Vagina (tissue), 2 donors: Measurements from ENCODE around the gene TUBGCP5. TPM values are rescaled to one million over a fixed set of nuclear protein-coding genes. Genes with fewer than 3 reads are reported as not detected.

Experiments
- DNase-seq, 2 donors: peaks; one replicate each; pipeline ENCODE4 v3.0.0-alpha.2; 2017; ENCODE audit errors: extremely low spot score in 2 of 2
- H3K27ac ChIP-seq: fragments of 200-600 bp; sonication (generic); one replicate; pipeline ENCODE4 v1.5.1; 2019
- H3K27me3 ChIP-seq: fragments of 200-600 bp; sonication (generic); one replicate; pipeline ENCODE4 v1.5.1; 2019
- H3K36me3 ChIP-seq, 2 donors: fragments of 200-600 bp; sonication (generic); one replicate each; pipeline ENCODE4 v1.5.1; 2017 to 2019
- H3K4me1 ChIP-seq: fragments of 200-600 bp; sonication (generic); one replicate; pipeline ENCODE4 v1.5.1; 2019
- H3K4me3 ChIP-seq, 2 donors: fragments of 200-600 bp; sonication (generic); 1 replicate in 1 of 2; 2 replicates in 1 of 2; pipeline ENCODE4 v1.5.1; 2016 to 2019
- H3K9me3 ChIP-seq: fragments of 200-600 bp; sonication (generic); one replicate; pipeline ENCODE4 v1.5.1; 2019
- POLR2A ChIP-seq, 2 donors: fragments of 450-650 bp; IDR thresholded peaks; one replicate each; pipeline ENCODE4 v1.6.1; 2017; ENCODE audit warnings: antibody characterized with exemption in 2 of 2, mild to moderate bottlenecking in 2 of 2, moderate library complexity in 2 of 2
- POLR2AphosphoS5 ChIP-seq, 2 donors: sonication (generic); formaldehyde crosslinking; IDR thresholded peaks; one replicate each; pipeline ENCODE4 v1.9.0; 2017; ENCODE audit warnings: antibody characterized with exemption in 2 of 2, mild to moderate bottlenecking in 2 of 2, low read depth in 1 of 2; ENCODE audit not compliant: insufficient read depth in 1 of 2
- intact Hi-C: fragments of 100-400 bp; cut with DNase I; formaldehyde crosslinking; loops from one replicate; pipeline ENCODE4 v1.15.1; 2023
- total RNA-seq: library from RNA; depleted of rRNA; stranded (reverse); fragments of >200 nt; gene quantifications from one replicate; pipeline ENCODE4 v1.2.3, GENCODE V29; 2016
- TF ChIP-seq, protein P1 (sequence below), 3 experiments: fragments of 450-650 bp in 2 of 3; fragments of 200-600 bp in 1 of 3; sonication (generic) in 1 of 3; IDR thresholded peaks; one replicate each; pipeline ENCODE4 v1.5.1; 2017 to 2019; ENCODE audit warnings: antibody characterized with exemption in 3 of 3, mild to moderate bottlenecking in 2 of 3, moderate library complexity in 2 of 3

The TUBGCP5 gene
- total RNA-seq, 1 donor from 2014 or later = 11.3 TPM

DNA sequence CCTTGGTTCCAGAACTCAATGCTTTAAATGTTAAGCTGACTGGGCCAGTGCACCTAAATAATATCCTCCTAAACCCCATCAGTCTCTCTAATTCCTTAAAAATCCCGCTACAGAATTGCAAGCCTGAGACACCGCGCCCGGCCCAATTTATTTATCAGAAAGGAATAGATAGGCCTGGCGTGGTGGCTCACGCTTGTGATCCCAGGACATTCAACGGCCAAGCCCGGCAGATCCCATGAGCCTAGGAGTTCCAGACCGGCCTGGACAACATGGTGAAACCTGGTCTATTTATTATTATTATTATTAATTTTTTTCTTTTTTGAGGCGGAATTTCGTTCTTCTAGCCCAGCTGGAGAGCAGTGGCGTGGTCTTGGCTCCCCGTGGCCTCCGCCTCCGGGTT lies 28.0 kb upstream of the TUBGCP5 start:
- no peaks in the 10 kb centered on the region for H3K36me3 ChIP-seq
- H3K4me1 ChIP-seq = no peaks in the 10 kb centered on the region
- no peak overlapping the region for H3K4me3 ChIP-seq
- TF ChIP-seq POLR2AphosphoS5 (IDR thresholded peaks at IDR 0.05; ENCODE audit: insufficient read depth in 1 of 2, low read depth in 1 of 2) (no peak), POLR2A (IDR thresholded peaks at IDR 0.05) (no peak)
- TF ChIP-seq, protein P1, sequence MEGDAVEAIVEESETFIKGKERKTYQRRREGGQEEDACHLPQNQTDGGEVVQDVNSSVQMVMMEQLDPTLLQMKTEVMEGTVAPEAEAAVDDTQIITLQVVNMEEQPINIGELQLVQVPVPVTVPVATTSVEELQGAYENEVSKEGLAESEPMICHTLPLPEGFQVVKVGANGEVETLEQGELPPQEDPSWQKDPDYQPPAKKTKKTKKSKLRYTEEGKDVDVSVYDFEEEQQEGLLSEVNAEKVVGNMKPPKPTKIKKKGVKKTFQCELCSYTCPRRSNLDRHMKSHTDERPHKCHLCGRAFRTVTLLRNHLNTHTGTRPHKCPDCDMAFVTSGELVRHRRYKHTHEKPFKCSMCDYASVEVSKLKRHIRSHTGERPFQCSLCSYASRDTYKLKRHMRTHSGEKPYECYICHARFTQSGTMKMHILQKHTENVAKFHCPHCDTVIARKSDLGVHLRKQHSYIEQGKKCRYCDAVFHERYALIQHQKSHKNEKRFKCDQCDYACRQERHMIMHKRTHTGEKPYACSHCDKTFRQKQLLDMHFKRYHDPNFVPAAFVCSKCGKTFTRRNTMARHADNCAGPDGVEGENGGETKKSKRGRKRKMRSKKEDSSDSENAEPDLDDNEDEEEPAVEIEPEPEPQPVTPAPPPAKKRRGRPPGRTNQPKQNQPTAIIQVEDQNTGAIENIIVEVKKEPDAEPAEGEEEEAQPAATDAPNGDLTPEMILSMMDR (IDR thresholded peaks at IDR 0.05) = no peak
- H3K27ac ChIP-seq = no peak overlapping the region
- no peak for DNase-seq
- intact Hi-C loops = no loop called here
- H3K27me3 ChIP-seq = no peaks in the 10 kb centered on the region
- no peaks in the 10 kb centered on the region for H3K9me3 ChIP-seq

DNA sequence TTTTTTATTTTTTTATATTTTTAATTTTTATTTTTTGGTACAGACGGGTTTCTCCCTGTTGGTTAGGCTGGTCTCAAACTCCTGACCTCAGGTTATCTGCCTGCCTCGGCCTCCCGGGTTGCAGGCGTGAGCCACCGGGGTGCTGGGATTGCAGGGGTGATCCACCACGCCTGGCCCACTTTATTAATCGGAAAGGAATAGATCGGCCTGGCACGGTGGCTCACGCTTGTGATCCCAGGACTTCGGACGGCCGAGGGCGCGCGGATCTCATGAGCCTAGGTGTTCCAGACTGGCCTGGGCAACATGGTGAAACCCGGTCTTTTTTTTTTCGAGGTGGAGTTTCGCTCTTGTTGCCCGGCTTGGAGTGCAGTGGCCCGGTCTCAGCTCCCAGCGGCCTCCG lies 26.5 kb upstream of the TUBGCP5 start:
- Histone ChIP-seq H3K36me3 (no peaks in the 10 kb centered on the region), H3K27ac (no peak overlapping the region), H3K4me1 (no peaks in the 10 kb centered on the region), H3K4me3 (no peak overlapping the region), H3K27me3 (no peaks in the 10 kb centered on the region), H3K9me3 (no peaks in the 10 kb centered on the region)
- TF ChIP-seq POLR2AphosphoS5 (IDR thresholded peaks at IDR 0.05; ENCODE audit: insufficient read depth in 1 of 2, low read depth in 1 of 2) = no peak
- TF ChIP-seq, protein P1 (IDR thresholded peaks at IDR 0.05) = no peak
- no peak for TF ChIP-seq POLR2A (IDR thresholded peaks at IDR 0.05)
- DNase-seq = no peak
- intact Hi-C loops = no loop called here

DNA sequence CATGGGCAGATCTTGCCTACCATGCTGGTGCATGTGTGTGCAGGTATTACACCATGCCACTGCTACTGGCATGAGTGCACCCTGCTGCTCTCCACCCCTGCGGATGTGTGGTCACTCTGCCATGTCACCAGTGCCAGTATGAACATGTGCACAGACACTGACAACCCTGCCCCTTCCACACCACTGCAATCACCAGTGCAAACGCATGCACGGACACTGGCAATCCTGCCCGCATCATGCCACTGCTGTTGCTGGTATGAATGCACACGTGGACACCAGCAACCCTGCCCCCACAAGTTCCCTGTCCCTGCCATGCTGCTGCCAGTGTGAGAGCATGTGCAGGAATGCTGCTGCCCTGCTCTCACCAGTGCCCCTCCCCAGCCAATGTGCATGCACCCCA lies 24.8 kb upstream of the TUBGCP5 start:
- intact Hi-C loops = no loop called here
- no peak for DNase-seq
- H3K27ac ChIP-seq = no peak overlapping the region
- H3K36me3 ChIP-seq = no peaks in the 10 kb centered on the region
- TF ChIP-seq POLR2A (IDR thresholded peaks at IDR 0.05) (no peak), POLR2AphosphoS5 (IDR thresholded peaks at IDR 0.05; ENCODE audit: insufficient read depth in 1 of 2, low read depth in 1 of 2) (no peak)
- TF ChIP-seq, protein P1 (IDR thresholded peaks at IDR 0.05) = no peak
- H3K9me3 ChIP-seq = no peaks in the 10 kb centered on the region
- H3K4me1 ChIP-seq = no peaks in the 10 kb centered on the region
- no peak overlapping the region for H3K4me3 ChIP-seq
- no peaks in the 10 kb centered on the region for H3K27me3 ChIP-seq

DNA sequence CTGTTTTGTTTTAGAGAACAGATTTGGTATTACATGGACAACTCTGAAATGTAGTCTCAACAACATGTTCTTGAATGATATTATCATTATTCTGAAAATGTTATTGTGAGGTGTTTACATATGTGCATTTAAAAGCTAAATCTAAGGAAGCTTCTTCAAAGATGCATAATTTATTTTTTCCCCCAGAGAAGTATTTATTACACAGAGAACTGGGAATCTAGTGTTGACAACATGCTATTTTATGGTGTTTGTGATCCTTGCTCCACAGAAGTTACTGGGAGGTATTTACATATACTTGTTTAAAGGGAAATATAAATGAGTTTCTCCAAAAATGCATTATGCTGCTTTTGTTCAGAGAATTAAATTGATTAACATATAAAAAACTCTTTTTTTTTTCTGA lies 18.3 kb upstream of the TUBGCP5 start:
- DNase-seq = no peak
- intact Hi-C loops = no loop called here
- no peaks in the 10 kb centered on the region for H3K4me1 ChIP-seq
- no peaks in the 10 kb centered on the region for H3K27me3 ChIP-seq
- H3K9me3 ChIP-seq = no peaks in the 10 kb centered on the region
- no peak overlapping the region for H3K27ac ChIP-seq
- H3K4me3 ChIP-seq = no peak overlapping the region
- no peaks in the 10 kb centered on the region for H3K36me3 ChIP-seq
- no peak for TF ChIP-seq POLR2A (IDR thresholded peaks at IDR 0.05)
- TF ChIP-seq, protein P1 (IDR thresholded peaks at IDR 0.05) = no peak
- no peak for TF ChIP-seq POLR2AphosphoS5 (IDR thresholded peaks at IDR 0.05; ENCODE audit: insufficient read depth in 1 of 2, low read depth in 1 of 2)

DNA sequence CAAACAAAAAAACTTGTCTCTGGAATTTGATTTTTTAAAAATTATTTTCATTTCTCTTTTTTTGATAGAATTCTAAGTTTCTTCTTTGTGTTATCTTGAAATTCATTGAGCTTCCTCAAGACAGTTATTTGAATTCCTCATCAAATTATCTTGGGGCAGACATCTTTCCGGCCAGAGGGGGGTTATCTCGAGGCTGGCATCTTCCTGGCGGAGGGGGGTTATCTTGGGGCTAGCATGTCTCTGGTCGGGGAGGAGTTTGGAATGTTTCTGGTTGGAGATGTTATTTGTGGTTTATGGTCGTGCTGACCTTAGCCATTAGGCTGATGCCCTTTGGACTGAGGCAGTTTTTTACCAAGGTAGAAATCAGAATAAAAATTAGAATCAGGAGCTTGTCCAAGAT lies 15.9 kb upstream of the TUBGCP5 start:
- no peak for DNase-seq
- Histone ChIP-seq H3K27me3 (no peaks in the 10 kb centered on the region), H3K36me3 (no peaks in the 10 kb centered on the region), H3K4me1 (peaks cover 3% of the 10 kb centered on the region), H3K4me3 (no peak overlapping the region), H3K9me3 (no peaks in the 10 kb centered on the region), H3K27ac (no peak overlapping the region)
- intact Hi-C loops = no loop called here
- TF ChIP-seq POLR2AphosphoS5 (IDR thresholded peaks at IDR 0.05; ENCODE audit: insufficient read depth in 1 of 2, low read depth in 1 of 2) (no peak), POLR2A (IDR thresholded peaks at IDR 0.05) (no peak)
- TF ChIP-seq, protein P1 (IDR thresholded peaks at IDR 0.05) = no peak
